Activated T-cell treated with anti-CD3 and anti-CD28 coated beads, Interleukin-2, amount 50 U/mL, for 4 hours (primary cell): ENCODE results near the gene ZDHHC13. TPM values are rescaled to one million over a fixed set of nuclear protein-coding genes. Genes with fewer than 3 reads are reported as not detected.

Source experiments
- ATAC-seq, 2 donors: fragments of 200-7000 bp; cut with Tn5 transposase; one replicate each; pipeline ENCODE4 v1.10.0; 2021
- DNase-seq: peaks from one replicate; pipeline ENCODE4 v3.0.0-alpha.2; 2020
- H3K27me3 Mint-ChIP-seq: one replicate; pipeline ENCODE4 v1.8.0; 2021; ENCODE audit warnings: low read depth, mixed read lengths
- H3K36me3 Mint-ChIP-seq: one replicate; pipeline ENCODE4 v1.8.0; 2022; ENCODE audit warnings: mixed read lengths; ENCODE audit not compliant: insufficient read depth
- H3K4me1 Mint-ChIP-seq: one replicate; pipeline ENCODE4 v1.8.0; 2021; ENCODE audit warnings: low read depth, mixed read lengths
- H3K4me3 Mint-ChIP-seq: one replicate; pipeline ENCODE4 v1.8.0; 2021; ENCODE audit warnings: mild to moderate bottlenecking, moderate library complexity, mixed read lengths
- H3K9me3 Mint-ChIP-seq: one replicate; pipeline ENCODE4 v1.8.0; 2021; ENCODE audit warnings: mixed read lengths
- total RNA-seq, 3 donors: library from RNA; stranded (reverse); gene quantifications; one replicate each; pipeline ENCODE4 v1.2.1, GENCODE V29; 2021

Gene ZDHHC13, protein sequence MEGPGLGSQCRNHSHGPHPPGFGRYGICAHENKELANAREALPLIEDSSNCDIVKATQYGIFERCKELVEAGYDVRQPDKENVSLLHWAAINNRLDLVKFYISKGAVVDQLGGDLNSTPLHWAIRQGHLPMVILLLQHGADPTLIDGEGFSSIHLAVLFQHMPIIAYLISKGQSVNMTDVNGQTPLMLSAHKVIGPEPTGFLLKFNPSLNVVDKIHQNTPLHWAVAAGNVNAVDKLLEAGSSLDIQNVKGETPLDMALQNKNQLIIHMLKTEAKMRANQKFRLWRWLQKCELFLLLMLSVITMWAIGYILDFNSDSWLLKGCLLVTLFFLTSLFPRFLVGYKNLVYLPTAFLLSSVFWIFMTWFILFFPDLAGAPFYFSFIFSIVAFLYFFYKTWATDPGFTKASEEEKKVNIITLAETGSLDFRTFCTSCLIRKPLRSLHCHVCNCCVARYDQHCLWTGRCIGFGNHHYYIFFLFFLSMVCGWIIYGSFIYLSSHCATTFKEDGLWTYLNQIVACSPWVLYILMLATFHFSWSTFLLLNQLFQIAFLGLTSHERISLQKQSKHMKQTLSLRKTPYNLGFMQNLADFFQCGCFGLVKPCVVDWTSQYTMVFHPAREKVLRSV
- 10 to 100 TPM; 12.3 to 13.8 (median 13.5) TPM for total RNA-seq

GRCh38 chr11:19116971-19117759 lies at the start of gene ZDHHC13:
Gene ZDHHC13 (plus strand): TSS chr11:19117168. CDS start chr11:19117250, 82 bp downstream.
- H3K36me3 Mint-ChIP-seq: peaks cover 19% of the 10 kb centered on the region
- H3K4me1 Mint-ChIP-seq: peaks cover 52% of the 10 kb centered on the region
- H3K27me3 Mint-ChIP-seq: no peaks in the 10 kb centered on the region
- peak; percentile 99 for ATAC-seq
- H3K4me3 Mint-ChIP-seq: peak within 1 kb of the TSS; percentile 91
- DNase-seq: peak; percentile 92
- H3K9me3 Mint-ChIP-seq: no peaks in the 10 kb centered on the region

DNA sequence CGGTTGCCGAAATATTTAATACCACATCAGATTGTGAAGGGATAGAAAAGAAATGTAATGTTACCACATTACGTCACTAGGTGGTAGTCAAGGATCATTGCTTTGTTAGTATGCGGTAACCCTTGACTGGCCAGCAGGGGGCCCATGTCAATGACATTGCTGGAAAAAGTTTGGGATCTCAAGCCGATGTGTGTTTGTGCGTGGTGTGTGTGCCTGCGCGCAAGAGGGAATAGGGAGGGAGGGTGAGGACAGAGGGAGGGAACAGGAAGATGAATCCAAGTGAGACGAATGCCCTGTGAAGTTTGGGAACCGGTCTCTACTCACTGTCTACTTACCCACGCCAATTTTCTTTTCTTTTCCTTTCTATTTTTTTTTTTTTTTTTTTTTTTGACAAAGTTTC lies 45.7 kb upstream of the ZDHHC13 start:
- ATAC-seq (peak; percentile 80 to 81), DNase-seq (peak; percentile 40)
- Mint-ChIP-seq H3K9me3 (peaks cover 17% of the 10 kb centered on the region), H3K27me3 (peaks cover 21% of the 10 kb centered on the region), H3K36me3 (peaks cover 2% of the 10 kb centered on the region), H3K4me3 (peak overlapping the region; percentile 51), H3K4me1 (peaks cover 4% of the 10 kb centered on the region)

DNA sequence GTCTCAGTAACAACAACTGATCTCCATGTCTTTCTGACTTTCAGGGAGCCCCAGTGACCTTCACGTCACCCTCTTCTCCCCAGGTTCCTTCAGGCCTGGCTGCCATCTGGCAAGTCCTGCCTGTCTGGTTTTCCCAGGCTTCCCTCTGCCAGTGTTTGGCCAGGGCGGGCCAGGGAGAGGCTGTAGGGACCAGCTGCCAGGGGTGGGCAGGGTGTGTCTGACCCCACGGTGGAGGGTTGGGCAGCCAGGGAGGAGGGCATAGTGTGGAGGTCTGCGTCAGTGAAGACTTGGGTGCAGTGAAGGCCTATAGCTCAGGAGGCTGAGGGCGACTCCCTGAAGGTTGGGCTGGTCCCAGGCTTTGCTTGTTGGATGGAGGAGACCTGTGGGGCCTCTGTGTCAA lies 44.5 kb upstream of the ZDHHC13 start:
- peaks cover 17% of the 10 kb centered on the region for H3K9me3 Mint-ChIP-seq
- peaks cover 2% of the 10 kb centered on the region for H3K36me3 Mint-ChIP-seq
- peaks cover 4% of the 10 kb centered on the region for H3K4me1 Mint-ChIP-seq
- no peak for ATAC-seq
- H3K27me3 Mint-ChIP-seq: peaks cover 13% of the 10 kb centered on the region
- H3K4me3 Mint-ChIP-seq: no peak overlapping the region
- DNase-seq: no peak

DNA sequence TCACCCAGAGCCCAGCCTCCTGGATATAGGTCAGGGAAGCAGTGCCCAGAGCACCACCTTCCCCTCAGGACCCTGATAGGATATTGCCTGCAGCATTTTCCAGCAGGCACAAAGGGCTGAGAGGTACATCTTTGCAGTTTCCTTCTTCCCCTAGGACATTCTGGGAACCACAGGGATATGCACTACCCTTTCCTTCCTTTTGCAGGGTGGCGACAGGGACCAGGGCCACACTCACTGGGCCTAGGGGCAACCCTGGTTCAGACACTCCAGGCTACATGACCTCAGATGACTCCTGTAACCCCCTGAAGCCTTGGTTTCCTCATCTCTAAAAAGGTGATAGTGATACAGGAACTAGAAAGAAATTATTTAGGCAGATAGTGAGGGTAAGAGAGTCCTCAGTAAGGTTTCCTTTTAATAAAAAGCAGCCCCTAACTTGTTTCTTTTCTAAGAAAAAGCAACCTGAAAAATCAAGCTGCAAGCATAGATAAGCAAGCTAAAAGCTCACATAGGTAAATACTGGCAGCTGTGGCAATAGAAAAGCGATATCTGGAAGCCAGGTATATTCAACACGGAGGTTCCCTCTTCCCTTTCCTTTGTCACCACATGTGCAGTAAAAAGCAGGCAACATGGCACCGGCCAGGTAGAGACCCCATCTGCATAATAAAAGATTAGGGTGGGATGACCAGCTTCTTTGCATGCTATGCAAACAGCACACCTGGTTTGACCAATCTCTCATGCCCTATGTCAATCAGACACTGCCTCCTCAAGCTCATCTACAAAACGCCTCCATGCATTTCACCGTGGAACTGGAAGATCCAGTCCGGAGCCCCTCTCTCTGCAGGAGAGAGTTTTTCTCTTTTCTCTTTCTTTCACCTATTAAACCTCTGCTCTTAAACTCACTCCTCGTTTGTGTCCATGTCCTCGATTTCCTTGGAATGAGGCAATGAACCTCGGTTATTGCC lies 43.2 kb upstream of the ZDHHC13 start:
- H3K27me3 Mint-ChIP-seq: peaks cover 12% of the 10 kb centered on the region
- H3K9me3 Mint-ChIP-seq: peaks cover 11% of the 10 kb centered on the region
- no peak overlapping the region for H3K4me3 Mint-ChIP-seq
- ATAC-seq (no peak), DNase-seq (no peak)
- H3K4me1 Mint-ChIP-seq: peaks cover 4% of the 10 kb centered on the region
- H3K36me3 Mint-ChIP-seq: peaks cover 2% of the 10 kb centered on the region

DNA sequence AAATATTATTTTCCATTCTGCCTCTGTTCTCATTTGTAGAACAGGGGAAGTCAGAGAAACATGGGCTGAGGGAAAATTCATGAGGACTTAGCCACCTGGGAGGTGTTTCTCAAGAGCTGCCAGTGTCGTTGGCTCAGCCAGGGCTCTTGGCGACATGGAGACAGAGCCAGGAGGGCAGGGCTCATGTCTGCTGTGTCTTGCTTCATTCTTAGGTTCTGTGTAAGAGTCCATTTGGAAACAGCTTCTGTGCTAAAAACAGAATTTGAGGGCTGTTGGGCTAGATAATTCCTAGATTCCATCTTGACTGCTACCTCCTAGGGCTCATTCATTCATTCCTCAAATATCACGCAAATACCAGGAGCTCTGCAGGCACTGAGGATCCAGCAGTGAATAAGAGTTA lies 41.3 kb upstream of the ZDHHC13 start:
- ATAC-seq: no peak
- peaks cover 13% of the 10 kb centered on the region for H3K27me3 Mint-ChIP-seq
- H3K4me1 Mint-ChIP-seq: peaks cover 4% of the 10 kb centered on the region
- DNase-seq: no peak
- no peaks in the 10 kb centered on the region for H3K36me3 Mint-ChIP-seq
- no peaks in the 10 kb centered on the region for H3K9me3 Mint-ChIP-seq
- no peak overlapping the region for H3K4me3 Mint-ChIP-seq

DNA sequence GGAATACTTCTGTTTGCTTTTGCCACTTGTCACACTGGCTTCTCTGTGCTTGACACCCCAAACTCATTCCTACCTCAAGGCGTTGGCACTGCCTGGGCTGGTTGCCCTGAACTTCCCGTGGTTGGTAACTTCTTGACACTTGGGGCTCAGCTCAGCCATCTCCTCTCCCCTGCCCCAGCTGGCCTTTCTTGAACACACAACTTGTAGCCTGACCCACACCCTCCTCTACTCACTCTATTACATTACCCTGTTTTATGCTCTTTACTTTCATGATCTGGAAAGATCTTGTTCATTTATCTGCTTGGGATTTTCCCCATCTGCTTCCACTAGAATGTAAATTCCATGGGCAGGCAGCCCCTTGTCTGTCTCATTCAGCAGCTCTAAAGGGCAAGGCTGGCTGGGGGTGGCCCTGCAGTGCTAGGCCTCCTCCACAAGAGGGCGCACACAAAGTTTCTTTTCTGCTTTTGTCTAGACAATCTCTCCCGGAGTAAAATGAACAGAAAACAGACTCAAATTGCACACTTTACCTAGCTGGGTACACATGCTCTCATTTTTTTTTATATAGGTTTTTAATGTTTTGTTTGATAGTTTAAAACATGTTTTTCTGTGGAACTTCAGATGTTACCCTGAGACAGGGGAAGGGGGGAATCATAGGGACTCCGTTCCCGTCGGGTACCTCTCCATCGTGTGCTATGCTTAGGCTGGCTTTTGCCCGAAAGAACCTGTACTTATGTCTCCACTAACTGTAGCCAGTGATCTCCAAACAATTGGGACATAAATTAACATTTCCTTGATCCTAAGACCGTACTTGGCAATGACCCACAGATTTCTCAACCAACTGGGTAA lies 40.0 kb upstream of the ZDHHC13 start:
- peak; percentile 53 for DNase-seq
- Mint-ChIP-seq H3K27me3 (peaks cover 13% of the 10 kb centered on the region), H3K36me3 (no peaks in the 10 kb centered on the region), H3K4me3 (no peak overlapping the region), H3K4me1 (no peaks in the 10 kb centered on the region), H3K9me3 (no peaks in the 10 kb centered on the region)
- ATAC-seq: peak; percentile 62 to 63

- Mint-ChIP-seq H3K9me3 (no peaks in the 10 kb centered on the region), H3K4me3 (no peak overlapping the region), H3K4me1 (no peaks in the 10 kb centered on the region), H3K27me3 (peaks cover 13% of the 10 kb centered on the region), H3K36me3 (no peaks in the 10 kb centered on the region)
- no peak for ATAC-seq
- no peak for DNase-seq
These were observed 39.0 kb upstream of the ZDHHC13 start for GRCh38 chr11:19077965-19078364.

- no peaks in the 10 kb centered on the region for H3K36me3 Mint-ChIP-seq
- H3K4me1 Mint-ChIP-seq: no peaks in the 10 kb centered on the region
- ATAC-seq: no peak
- no peaks in the 10 kb centered on the region for H3K9me3 Mint-ChIP-seq
- H3K4me3 Mint-ChIP-seq: no peak overlapping the region
- no peak for DNase-seq
- peaks cover 13% of the 10 kb centered on the region for H3K27me3 Mint-ChIP-seq
These were observed 37.1 kb upstream of the ZDHHC13 start for GRCh38 chr11:19079643-19080440.

- H3K4me1 Mint-ChIP-seq: no peaks in the 10 kb centered on the region
- ATAC-seq (no peak), DNase-seq (no peak)
- H3K36me3 Mint-ChIP-seq: no peaks in the 10 kb centered on the region
- no peaks in the 10 kb centered on the region for H3K9me3 Mint-ChIP-seq
- H3K4me3 Mint-ChIP-seq: no peak overlapping the region
- H3K27me3 Mint-ChIP-seq: peaks cover 13% of the 10 kb centered on the region
These were observed 36.4 kb upstream of the ZDHHC13 start for GRCh38 chr11:19080579-19080993.

DNA sequence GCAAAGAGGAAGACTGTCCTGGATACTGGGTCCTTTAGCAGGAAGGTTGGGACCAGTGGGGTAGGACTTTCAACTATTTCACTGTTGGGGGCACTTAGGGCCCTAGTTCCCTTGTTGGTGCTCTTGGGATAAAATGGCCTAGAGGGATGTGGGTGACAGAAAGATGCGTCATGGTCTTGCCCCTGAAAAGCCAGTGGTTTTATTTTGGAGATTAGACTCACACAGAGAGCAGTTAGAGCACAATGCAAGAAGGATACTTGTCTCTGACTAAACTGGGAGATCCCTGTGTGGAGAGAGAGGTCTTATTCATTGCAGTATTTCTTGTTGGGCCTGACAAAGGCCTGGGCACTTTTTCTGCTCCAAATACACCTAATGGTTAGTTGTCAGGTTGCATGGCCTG lies 33.8 kb upstream of the ZDHHC13 start:
- Mint-ChIP-seq H3K9me3 (no peaks in the 10 kb centered on the region), H3K36me3 (no peaks in the 10 kb centered on the region), H3K27me3 (peaks cover 11% of the 10 kb centered on the region), H3K4me1 (no peaks in the 10 kb centered on the region), H3K4me3 (no peak overlapping the region)
- ATAC-seq (no peak), DNase-seq (no peak)

- Mint-ChIP-seq H3K9me3 (no peaks in the 10 kb centered on the region), H3K27me3 (peaks cover 5% of the 10 kb centered on the region), H3K36me3 (no peaks in the 10 kb centered on the region), H3K4me1 (no peaks in the 10 kb centered on the region), H3K4me3 (no peak overlapping the region)
- no peak for ATAC-seq
- DNase-seq: no peak
These were observed 32.2 kb upstream of the ZDHHC13 start for GRCh38 chr11:19084661-19085315.

GRCh38 chr11:19087658-19088057 lies 29.3 kb upstream of the ZDHHC13 start:
- Mint-ChIP-seq H3K27me3 (peaks cover 3% of the 10 kb centered on the region), H3K4me1 (no peaks in the 10 kb centered on the region), H3K4me3 (no peak overlapping the region), H3K36me3 (no peaks in the 10 kb centered on the region), H3K9me3 (no peaks in the 10 kb centered on the region)
- DNase-seq (no peak), ATAC-seq (no peak)
